ENCODE results near the gene TSPAN3.

The TSPAN3 gene

GRCh38 chr15:77070495-77071304 is at the start of gene TSPAN3:
Gene TSPAN3, minus strand, starts transcription at chr15:77071109. Its CDS starts 155 bp downstream, at chr15:77070954.
- DNase-seq, result peak; percentile 96

- no peak for DNase-seq
Observed at GRCh38 chr15:77120576-77120975, 49.7 kb upstream of the TSPAN3 start.

- DNase-seq, result no peak
Observed at GRCh38 chr15:77119446-77119845, 48.5 kb upstream of the TSPAN3 start.

GRCh38 chr15:77118882-77119321 is 48.0 kb upstream of the TSPAN3 start:
- DNase-seq, result peak; percentile 64

- no peak for DNase-seq
Observed at GRCh38 chr15:77115179-77115578, 44.3 kb upstream of the TSPAN3 start.

GRCh38 chr15:77112838-77113504 is 42.1 kb upstream of the TSPAN3 start:
- DNase-seq, result no peak

- no peak for DNase-seq
Observed at GRCh38 chr15:77111789-77112188, 40.9 kb upstream of the TSPAN3 start.

- DNase-seq, result peak; percentile 48
Observed at GRCh38 chr15:77107531-77108355, 36.8 kb upstream of the TSPAN3 start.

GRCh38 chr15:77107068-77107467 is 36.2 kb upstream of the TSPAN3 start:
- no peak for DNase-seq

GRCh38 chr15:77104155-77104554 is 33.2 kb upstream of the TSPAN3 start:
- DNase-seq, result no peak

- DNase-seq, result no peak
Observed at GRCh38 chr15:77099741-77100463, 29.0 kb upstream of the TSPAN3 start.

- no peak for DNase-seq
Observed at GRCh38 chr15:77098572-77098971, 27.7 kb upstream of the TSPAN3 start.

- DNase-seq, result no peak
Observed at GRCh38 chr15:77097921-77098320, 27.0 kb upstream of the TSPAN3 start.

- no peak for DNase-seq
Observed at GRCh38 chr15:77097248-77097721, 26.4 kb upstream of the TSPAN3 start.

- no peak for DNase-seq
Observed at GRCh38 chr15:77096541-77096940, 25.6 kb upstream of the TSPAN3 start.

- DNase-seq, result no peak
Observed at GRCh38 chr15:77096138-77096537, 25.2 kb upstream of the TSPAN3 start.

- DNase-seq, result no peak
Observed at GRCh38 chr15:77094397-77095030, 23.6 kb upstream of the TSPAN3 start.

- no peak for DNase-seq
Observed at GRCh38 chr15:77093436-77093835, 22.5 kb upstream of the TSPAN3 start.

- no peak for DNase-seq
Observed at GRCh38 chr15:77091097-77091496, 20.2 kb upstream of the TSPAN3 start.

- DNase-seq, result no peak
Observed at GRCh38 chr15:77087213-77087612, 16.3 kb upstream of the TSPAN3 start.

GRCh38 chr15:77085297-77085696 is 14.4 kb upstream of the TSPAN3 start:
- DNase-seq, result no peak

GRCh38 chr15:77084436-77084835 is 13.5 kb upstream of the TSPAN3 start:
- DNase-seq, result no peak
